ENCODE results near the gene HPD.

The HPD gene

GRCh38 chr12:121810234-121810817 is 48.3 kb downstream of the HPD start:
- no peak for DNase-seq

GRCh38 chr12:121809712-121810116 is 48.9 kb downstream of the HPD start:
- DNase-seq = no peak

- DNase-seq = no peak
Observed at GRCh38 chr12:121808623-121809022, 50.0 kb downstream of the HPD start.

- DNase-seq = no peak
Observed at GRCh38 chr12:121807642-121808347, 50.9 kb downstream of the HPD start.

GRCh38 chr12:121806546-121807423 is 51.9 kb downstream of the HPD start:
- no peak for DNase-seq

GRCh38 chr12:121806009-121806545 is 52.6 kb downstream of the HPD start:
- no peak for DNase-seq

- DNase-seq = peak; percentile 47
Observed at GRCh38 chr12:121805171-121806008, 53.3 kb downstream of the HPD start.

GRCh38 chr12:121804417-121805111 is 54.1 kb downstream of the HPD start:
- DNase-seq = peak; percentile 28

GRCh38 chr12:121803861-121804416 is 54.7 kb downstream of the HPD start, which contains the start of gene SETD1B:
Gene SETD1B, plus strand, starts transcription at chr12:121804009. Its CDS starts 729 bp downstream, at chr12:121804738.
- DNase-seq = peak; percentile 69

GRCh38 chr12:121802843-121803698 is 55.6 kb downstream of the HPD start:
- DNase-seq = peak; percentile 98

GRCh38 chr12:121802485-121802842 is 56.2 kb downstream of the HPD start:
- DNase-seq = no peak

- peak; percentile 71 for DNase-seq
Observed at GRCh38 chr12:121801595-121802484, 56.8 kb downstream of the HPD start.

- DNase-seq = peak; percentile 84
Observed at GRCh38 chr12:121800694-121801594, 57.7 kb downstream of the HPD start.

- peak; percentile 94 for DNase-seq
Observed at GRCh38 chr12:121799842-121800693, 58.6 kb downstream of the HPD start.

GRCh38 chr12:121799156-121799841 is 59.4 kb downstream of the HPD start:
- DNase-seq = peak; percentile 88

GRCh38 chr12:121798787-121799155 is 59.9 kb downstream of the HPD start:
- no peak for DNase-seq

Measured in fibroblast of skin of right quadriceps (primary cell).